ENCODE data around the gene C2CD3.

C2CD3 gene

GRCh38 chr11:74100735-74101134 lies 70.1 kb downstream of the C2CD3 start:
- DNase-seq (ENCODE audit: extremely low read depth, low read depth) = no peak
- no peak overlapping the region for H3K4me3 ChIP-seq (replicated peaks; ENCODE audit: low read depth, low read length)
- TF ChIP-seq, protein P1, sequence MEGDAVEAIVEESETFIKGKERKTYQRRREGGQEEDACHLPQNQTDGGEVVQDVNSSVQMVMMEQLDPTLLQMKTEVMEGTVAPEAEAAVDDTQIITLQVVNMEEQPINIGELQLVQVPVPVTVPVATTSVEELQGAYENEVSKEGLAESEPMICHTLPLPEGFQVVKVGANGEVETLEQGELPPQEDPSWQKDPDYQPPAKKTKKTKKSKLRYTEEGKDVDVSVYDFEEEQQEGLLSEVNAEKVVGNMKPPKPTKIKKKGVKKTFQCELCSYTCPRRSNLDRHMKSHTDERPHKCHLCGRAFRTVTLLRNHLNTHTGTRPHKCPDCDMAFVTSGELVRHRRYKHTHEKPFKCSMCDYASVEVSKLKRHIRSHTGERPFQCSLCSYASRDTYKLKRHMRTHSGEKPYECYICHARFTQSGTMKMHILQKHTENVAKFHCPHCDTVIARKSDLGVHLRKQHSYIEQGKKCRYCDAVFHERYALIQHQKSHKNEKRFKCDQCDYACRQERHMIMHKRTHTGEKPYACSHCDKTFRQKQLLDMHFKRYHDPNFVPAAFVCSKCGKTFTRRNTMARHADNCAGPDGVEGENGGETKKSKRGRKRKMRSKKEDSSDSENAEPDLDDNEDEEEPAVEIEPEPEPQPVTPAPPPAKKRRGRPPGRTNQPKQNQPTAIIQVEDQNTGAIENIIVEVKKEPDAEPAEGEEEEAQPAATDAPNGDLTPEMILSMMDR (IDR thresholded peaks at IDR 0.05; ENCODE audit: low read depth, low read length, missing control alignments) = no peak

- DNase-seq (ENCODE audit: extremely low read depth, low read depth) = no peak
- TF ChIP-seq, protein P1 (IDR thresholded peaks at IDR 0.05; ENCODE audit: low read depth, low read length, missing control alignments) = no peak
- H3K4me3 ChIP-seq (replicated peaks; ENCODE audit: low read depth, low read length) = no peak overlapping the region
Measured at GRCh38 chr11:74100231-74100630, 70.6 kb downstream of the C2CD3 start.

GRCh38 chr11:74097686-74098237 lies 73.0 kb downstream of the C2CD3 start:
- DNase-seq (ENCODE audit: extremely low read depth, low read depth) = no peak
- H3K4me3 ChIP-seq (replicated peaks; ENCODE audit: low read depth, low read length) = no peak overlapping the region
- TF ChIP-seq, protein P1 (IDR thresholded peaks at IDR 0.05; ENCODE audit: low read depth, low read length, missing control alignments) = no peak

DNA sequence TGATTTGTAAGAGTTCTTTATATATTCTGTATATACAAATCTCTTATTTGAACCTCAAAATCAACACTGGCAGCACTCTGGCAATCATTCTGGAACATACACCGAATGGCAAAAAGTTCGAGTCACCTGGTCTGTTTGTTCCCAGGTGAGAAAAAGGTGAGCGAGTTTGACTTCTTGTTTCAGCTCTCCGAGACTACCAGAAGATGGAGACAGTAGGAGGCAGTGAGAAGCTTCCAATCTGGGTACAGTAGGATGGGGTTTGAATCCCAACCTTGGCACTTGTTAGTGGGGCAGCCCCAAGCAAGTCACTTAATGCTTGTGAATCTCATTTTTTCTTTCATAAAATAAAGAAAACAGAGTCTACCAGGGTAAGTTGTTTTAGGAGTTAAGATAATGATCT lies 76.4 kb downstream of the C2CD3 start:
- TF ChIP-seq, protein P1 (IDR thresholded peaks at IDR 0.05; ENCODE audit: low read depth, low read length, missing control alignments) = no peak

GRCh38 chr11:74092425-74092824 lies 78.4 kb downstream of the C2CD3 start:
- no peak for DNase-seq (ENCODE audit: extremely low read depth, low read depth)
- TF ChIP-seq, protein P1 (IDR thresholded peaks at IDR 0.05; ENCODE audit: low read depth, low read length, missing control alignments) = no peak
- no peak overlapping the region for H3K4me3 ChIP-seq (replicated peaks; ENCODE audit: low read depth, low read length)

More for the DNA sequence above, 76.4 kb downstream of the C2CD3 start:
- no peak for DNase-seq (ENCODE audit: extremely low read depth, low read depth)
- no peak overlapping the region for H3K4me3 ChIP-seq (replicated peaks; ENCODE audit: low read depth, low read length)

DNA sequence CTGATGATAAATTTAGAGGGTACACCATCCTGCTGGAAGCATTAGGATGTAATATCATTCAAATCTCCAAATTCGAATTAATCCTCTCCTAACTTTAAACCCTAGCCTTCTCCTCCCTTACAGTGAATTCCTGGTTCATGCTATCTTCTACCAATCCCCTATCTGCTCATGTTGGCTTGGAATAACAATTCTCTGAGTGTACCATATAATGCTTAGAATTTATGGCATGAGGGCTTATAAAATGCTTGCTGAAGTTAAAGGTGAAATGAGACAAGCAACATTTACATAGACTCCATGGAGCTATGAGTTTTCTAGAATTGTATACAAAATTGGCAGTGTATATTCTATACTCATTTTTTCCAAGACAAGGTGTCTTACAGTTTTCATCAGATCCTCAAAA lies 79.3 kb downstream of the C2CD3 start:
- TF ChIP-seq, protein P1 (IDR thresholded peaks at IDR 0.05; ENCODE audit: low read depth, low read length, missing control alignments) = no peak
- no peak for DNase-seq (ENCODE audit: extremely low read depth, low read depth)
- H3K4me3 ChIP-seq (replicated peaks; ENCODE audit: low read depth, low read length) = no peak overlapping the region

GRCh38 chr11:74090701-74091100 lies 80.1 kb downstream of the C2CD3 start:
- H3K4me3 ChIP-seq (replicated peaks; ENCODE audit: low read depth, low read length) = no peak overlapping the region
- DNase-seq (ENCODE audit: extremely low read depth, low read depth) = no peak
- TF ChIP-seq, protein P1 (IDR thresholded peaks at IDR 0.05; ENCODE audit: low read depth, low read length, missing control alignments) = peak; percentile 17

Data from HFF-Myc (cell line).